ENCODE measurements around the gene PKHD1.

PKHD1 gene

DNA sequence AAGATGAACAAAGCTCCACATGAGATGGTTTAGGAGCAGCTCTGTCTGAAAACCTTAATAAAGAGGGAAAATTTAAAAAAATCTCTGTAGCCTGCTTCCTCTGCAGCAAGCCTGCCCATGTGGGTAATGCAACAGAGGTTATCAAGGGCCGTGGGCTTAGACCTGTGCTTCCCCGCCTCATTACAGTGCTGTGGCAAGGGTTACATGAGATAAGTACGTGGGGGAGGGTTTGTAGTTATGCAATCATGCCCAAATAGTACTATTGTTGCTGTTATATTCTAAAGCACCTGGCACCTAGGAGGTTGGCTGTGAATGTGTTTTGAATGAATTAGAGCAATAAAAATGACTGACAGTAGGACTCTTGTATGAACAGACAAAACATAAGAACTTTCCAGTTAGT, 68.3 kb downstream of the PKHD1 start:
- no peaks in the 10 kb centered on the region for H3F3A ChIP-seq (ENCODE audit: insufficient read depth, low read length)
- H3K9me3 ChIP-seq (ENCODE audit: low read length): no peaks in the 10 kb centered on the region
- H4K20me1 ChIP-seq (ENCODE audit: insufficient read depth, low read length): no peaks in the 10 kb centered on the region
- H3K79me2 ChIP-seq (ENCODE audit: insufficient read depth, low read length): no peaks in the 10 kb centered on the region
- no peaks in the 10 kb centered on the region for H3K4me1 ChIP-seq (ENCODE audit: insufficient read depth, low read length, severe bottlenecking)
- H3K9me2 ChIP-seq (ENCODE audit: low read depth, low read length): no peaks in the 10 kb centered on the region
- H3K4me3 ChIP-seq (ENCODE audit: low read depth, low read length, poor library complexity, severe bottlenecking): no peak overlapping the region
- H3K9ac ChIP-seq (ENCODE audit: low read length): no peak overlapping the region
- no peaks in the 10 kb centered on the region for H3K36me3 ChIP-seq (ENCODE audit: insufficient read depth, low read length)
- TF ChIP-seq EZH2 (IDR thresholded peaks at IDR 0.05; ENCODE audit: borderline replicate concordance, low read length): no peak
- TF ChIP-seq, protein P1, sequence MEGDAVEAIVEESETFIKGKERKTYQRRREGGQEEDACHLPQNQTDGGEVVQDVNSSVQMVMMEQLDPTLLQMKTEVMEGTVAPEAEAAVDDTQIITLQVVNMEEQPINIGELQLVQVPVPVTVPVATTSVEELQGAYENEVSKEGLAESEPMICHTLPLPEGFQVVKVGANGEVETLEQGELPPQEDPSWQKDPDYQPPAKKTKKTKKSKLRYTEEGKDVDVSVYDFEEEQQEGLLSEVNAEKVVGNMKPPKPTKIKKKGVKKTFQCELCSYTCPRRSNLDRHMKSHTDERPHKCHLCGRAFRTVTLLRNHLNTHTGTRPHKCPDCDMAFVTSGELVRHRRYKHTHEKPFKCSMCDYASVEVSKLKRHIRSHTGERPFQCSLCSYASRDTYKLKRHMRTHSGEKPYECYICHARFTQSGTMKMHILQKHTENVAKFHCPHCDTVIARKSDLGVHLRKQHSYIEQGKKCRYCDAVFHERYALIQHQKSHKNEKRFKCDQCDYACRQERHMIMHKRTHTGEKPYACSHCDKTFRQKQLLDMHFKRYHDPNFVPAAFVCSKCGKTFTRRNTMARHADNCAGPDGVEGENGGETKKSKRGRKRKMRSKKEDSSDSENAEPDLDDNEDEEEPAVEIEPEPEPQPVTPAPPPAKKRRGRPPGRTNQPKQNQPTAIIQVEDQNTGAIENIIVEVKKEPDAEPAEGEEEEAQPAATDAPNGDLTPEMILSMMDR (IDR thresholded peaks at IDR 0.05; ENCODE audit: low read length): no peak
- no peak overlapping the region for H3K27ac ChIP-seq (ENCODE audit: low read depth, low read length, poor library complexity, severe bottlenecking)
- H2AFZ ChIP-seq (ENCODE audit: low read length): no peak overlapping the region
- H3K27me3 ChIP-seq (ENCODE audit: insufficient read depth, low read length): no peaks in the 10 kb centered on the region
- no peak overlapping the region for H3K4me2 ChIP-seq (ENCODE audit: low read length)

DNA sequence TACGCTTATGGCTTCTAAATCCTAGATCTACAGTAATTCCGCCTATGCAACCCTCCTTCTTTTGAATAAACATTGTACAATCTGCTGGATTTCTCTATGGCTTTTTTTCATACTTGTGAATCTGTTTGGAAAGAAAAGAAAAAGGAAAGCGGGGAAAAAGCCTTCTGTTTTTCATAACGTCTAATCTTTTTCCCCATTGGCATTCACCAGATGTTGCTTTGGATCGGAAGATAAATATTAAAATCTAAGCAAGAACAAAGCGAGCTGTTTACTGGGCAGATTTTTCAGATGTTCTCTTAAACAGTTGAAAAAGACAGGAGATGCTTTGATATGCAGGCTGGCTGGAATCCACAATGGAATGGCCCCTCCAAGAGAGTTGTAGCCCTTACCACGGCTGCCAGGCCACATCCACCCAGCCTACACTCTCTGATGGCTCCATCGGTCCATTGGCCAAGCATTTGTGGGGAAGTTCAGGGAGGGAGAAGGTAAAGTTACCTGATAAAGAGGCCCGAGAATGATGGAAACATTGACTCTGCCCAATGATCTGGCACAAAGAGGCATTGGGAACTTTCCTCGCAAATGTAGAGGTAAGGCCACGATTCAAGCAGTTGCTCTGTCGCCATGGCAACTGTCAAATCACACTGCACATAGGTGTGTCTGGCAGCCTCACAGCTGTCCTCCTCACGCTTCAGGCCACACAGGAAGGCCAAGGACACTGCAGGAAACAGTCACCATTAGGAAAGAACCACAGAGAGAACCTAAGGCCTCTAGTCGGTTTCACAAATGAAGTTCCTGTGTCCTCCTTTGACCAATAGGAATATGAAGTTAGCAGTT, 70.3 kb downstream of the PKHD1 start:
- TF ChIP-seq, protein P1 (IDR thresholded peaks at IDR 0.05; ENCODE audit: low read length): no peak
- TF ChIP-seq EZH2 (IDR thresholded peaks at IDR 0.05; ENCODE audit: borderline replicate concordance, low read length): no peak
- H3K9ac ChIP-seq (ENCODE audit: low read length): no peak overlapping the region
- no peaks in the 10 kb centered on the region for H4K20me1 ChIP-seq (ENCODE audit: insufficient read depth, low read length)
- H3K4me3 ChIP-seq (ENCODE audit: low read depth, low read length, poor library complexity, severe bottlenecking): no peak overlapping the region
- no peaks in the 10 kb centered on the region for H3F3A ChIP-seq (ENCODE audit: insufficient read depth, low read length)
- no peaks in the 10 kb centered on the region for H3K27me3 ChIP-seq (ENCODE audit: insufficient read depth, low read length)
- H3K79me2 ChIP-seq (ENCODE audit: insufficient read depth, low read length): no peaks in the 10 kb centered on the region
- H3K36me3 ChIP-seq (ENCODE audit: insufficient read depth, low read length): no peaks in the 10 kb centered on the region
- H3K4me2 ChIP-seq (ENCODE audit: low read length): no peak overlapping the region
- H3K9me3 ChIP-seq (ENCODE audit: low read length): no peaks in the 10 kb centered on the region
- no peak overlapping the region for H3K27ac ChIP-seq (ENCODE audit: low read depth, low read length, poor library complexity, severe bottlenecking)
- H2AFZ ChIP-seq (ENCODE audit: low read length): no peak overlapping the region
- H3K9me2 ChIP-seq (ENCODE audit: low read depth, low read length): no peaks in the 10 kb centered on the region
- no peaks in the 10 kb centered on the region for H3K4me1 ChIP-seq (ENCODE audit: insufficient read depth, low read length, severe bottlenecking)

GRCh38 chr6:52015953-52016352, 71.5 kb downstream of the PKHD1 start:
- Histone ChIP-seq H3K79me2 (ENCODE audit: insufficient read depth, low read length) (no peaks in the 10 kb centered on the region), H3K4me3 (ENCODE audit: low read depth, low read length, poor library complexity, severe bottlenecking) (no peak overlapping the region), H3K4me1 (ENCODE audit: insufficient read depth, low read length, severe bottlenecking) (no peaks in the 10 kb centered on the region), H2AFZ (ENCODE audit: low read length) (no peak overlapping the region), H3K4me2 (ENCODE audit: low read length) (no peak overlapping the region), H3K36me3 (ENCODE audit: insufficient read depth, low read length) (no peaks in the 10 kb centered on the region), H3F3A (ENCODE audit: insufficient read depth, low read length) (no peaks in the 10 kb centered on the region), H3K27me3 (ENCODE audit: insufficient read depth, low read length) (0 out of 2 replicates have a peak, but pooled peaks cover 2% of the 10 kb centered on the region), H3K9me2 (ENCODE audit: low read depth, low read length) (no peaks in the 10 kb centered on the region), H4K20me1 (ENCODE audit: insufficient read depth, low read length) (no peaks in the 10 kb centered on the region), H3K9me3 (ENCODE audit: low read length) (no peaks in the 10 kb centered on the region), H3K27ac (ENCODE audit: low read depth, low read length, poor library complexity, severe bottlenecking) (no peak overlapping the region), H3K9ac (ENCODE audit: low read length) (no peak overlapping the region)
- no peak for TF ChIP-seq EZH2 (IDR thresholded peaks at IDR 0.05; ENCODE audit: borderline replicate concordance, low read length)

Data from OCI-LY1 (cell line).